HG03064 (cell line): ENCODE data around the gene MALRD1.

Experiments
- ATAC-seq: cut with Tn5 transposase; IDR thresholded peaks from one replicate; pipeline ENCODE4 v1.9.1; 2021; ENCODE audit warnings: low read depth; ENCODE audit not compliant: unreplicated experiment

Gene MALRD1

DNA sequence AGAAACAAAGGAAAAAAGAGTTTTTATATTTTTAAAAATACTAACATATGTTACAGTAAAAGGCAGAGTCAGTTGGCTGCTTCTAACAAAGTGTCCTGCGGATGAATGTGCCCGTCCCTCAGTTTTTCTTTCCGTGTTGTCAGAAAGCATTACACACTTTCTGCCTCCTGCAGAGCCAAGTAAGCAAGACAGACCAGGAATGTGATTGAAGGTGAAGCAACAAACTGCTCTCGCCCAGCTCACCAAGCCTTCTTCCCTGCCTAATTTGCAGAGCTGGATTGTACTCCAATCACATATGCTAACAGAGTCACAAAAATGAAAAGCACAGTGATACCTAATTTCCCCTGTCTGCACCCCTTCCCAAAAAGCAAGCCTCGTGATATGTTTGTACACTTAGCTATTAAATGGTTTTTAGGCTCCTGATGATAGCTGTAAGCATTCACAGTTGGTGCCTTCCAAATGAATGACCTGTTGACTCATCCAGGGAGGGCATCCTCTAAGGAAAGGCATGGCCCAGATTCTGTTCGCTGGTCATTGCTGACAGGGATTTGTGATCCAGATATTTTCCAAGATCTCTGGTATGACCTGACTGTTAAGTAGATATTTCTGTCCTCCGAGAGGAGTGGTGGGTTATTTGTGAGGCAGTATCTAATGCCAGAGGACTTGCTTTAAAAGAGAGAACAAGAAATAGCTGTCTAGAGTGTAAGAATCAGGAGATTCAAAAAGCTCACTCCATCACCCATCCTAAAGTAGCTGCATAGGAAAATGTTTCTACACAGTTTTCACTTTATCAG lies 580.4 kb downstream of the MALRD1 start:
- no peak for ATAC-seq

DNA sequence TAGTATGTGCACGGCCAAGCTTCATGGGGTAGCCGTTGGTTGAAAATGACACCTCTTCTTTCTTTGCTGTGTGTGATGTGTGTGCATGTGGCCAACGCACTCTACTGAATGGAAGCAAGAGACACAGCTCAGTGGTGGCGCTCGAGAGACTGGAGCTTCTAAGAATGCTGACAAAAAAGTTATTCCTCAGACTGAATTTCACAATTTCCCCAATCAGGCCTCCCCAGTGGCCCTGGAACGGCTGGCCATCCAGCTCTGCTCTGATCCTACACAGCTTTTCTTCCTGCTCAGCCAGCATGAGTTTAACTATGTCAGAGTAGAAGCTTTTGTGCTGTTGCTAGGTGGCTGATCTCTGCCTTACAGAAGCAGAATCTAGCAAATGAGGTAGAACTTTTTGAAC lies 581.0 kb downstream of the MALRD1 start:
- no peak for ATAC-seq

DNA sequence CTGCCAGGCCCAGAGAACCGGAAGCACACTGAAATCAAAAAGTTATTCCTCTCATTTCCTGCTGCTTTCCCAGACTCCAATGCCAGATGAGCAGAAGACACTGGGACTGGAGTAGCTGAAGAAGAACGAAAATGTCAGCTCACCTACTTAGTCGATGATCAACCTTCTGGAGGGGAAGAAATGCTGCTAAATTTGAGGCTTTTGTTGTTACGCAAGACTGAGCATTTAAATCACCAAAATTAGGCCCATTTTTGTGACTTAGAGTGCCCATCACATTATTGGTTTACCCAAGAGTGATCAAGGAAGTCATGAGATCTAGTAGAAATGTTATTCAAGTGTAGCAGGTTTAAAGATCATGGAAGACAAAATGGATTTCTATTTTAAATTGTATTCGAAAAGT lies 585.6 kb downstream of the MALRD1 start:
- ATAC-seq: no peak

DNA sequence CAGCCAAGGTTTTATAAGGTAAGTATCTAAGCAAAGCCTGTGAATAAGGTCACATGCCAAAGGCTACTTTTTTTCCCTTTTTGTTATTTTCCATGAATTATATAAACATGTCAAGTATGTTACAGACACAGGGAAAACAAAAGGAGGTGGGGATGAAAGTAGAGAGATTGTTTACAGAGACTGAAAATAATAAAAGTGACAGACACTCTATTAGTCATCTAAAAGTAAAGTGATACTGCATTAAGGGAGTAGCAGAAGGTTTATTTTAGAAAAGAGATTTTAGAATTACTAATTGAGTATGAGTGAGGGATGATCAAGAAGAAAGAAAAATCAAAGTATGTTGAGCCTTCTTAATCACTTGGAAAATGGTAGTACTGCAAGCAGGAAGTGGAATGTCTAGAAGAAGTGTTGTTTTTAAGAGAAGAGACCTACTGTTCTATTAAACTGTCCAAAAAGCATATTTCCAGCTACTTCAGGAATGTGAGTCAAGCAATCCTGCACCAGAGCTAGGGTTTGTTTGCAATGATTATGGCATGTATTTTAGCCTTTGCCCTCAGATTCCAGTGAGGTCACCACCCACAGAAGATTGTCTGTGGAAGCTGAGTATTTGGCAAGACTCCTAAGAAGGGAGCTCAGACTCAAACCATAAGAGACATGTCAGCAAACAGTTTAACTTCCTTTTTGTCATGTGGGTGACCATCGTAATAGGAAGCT lies 589.7 kb downstream of the MALRD1 start:
- no peak for ATAC-seq

DNA sequence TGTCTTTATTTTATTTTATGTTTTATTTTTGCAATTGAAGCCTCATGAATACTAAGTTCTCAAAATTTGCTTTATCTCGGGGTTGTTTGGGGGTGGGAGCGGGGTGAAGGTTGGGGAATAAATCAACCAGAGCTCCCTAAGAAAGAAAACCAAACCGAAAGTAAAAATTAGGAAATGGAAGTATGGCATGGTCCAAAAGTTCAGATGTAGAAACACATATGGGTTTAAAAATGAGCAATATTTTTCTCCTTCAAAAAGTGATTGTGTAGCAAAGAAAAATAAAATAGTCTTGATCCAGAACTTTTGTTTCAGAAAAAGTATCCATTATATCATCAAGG lies 590.3 kb downstream of the MALRD1 start:
- no peak for ATAC-seq

DNA sequence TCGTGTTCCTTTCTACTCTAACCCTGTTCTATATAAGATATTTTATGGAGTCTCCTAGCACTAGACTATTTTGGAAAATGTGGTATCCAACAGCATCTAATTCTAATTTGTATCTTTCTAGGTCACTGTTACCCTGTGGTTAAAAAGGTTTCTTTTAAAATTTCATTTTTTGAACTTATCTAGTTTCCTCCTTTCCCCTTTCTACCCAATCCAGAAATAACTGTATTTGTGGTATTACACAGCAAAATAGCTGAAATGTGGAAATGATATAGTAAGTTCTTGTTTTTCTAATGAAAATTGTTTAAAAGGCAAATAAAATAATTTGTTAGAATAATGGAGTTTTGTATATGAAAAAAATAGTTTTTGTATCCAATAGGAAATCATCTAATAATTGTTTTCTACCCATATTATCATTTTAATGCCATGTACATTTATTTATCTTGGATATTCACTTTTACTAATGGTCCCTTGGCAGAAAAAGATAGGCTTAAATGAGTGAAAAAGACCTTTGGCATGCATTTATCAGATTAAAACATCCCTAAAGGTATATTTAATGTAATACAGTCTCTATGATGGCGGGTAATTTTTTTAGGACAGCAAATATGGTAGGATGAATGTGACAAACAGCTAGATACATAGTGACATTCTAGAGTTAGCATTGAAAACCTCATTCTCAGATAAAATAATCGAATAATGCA lies 592.1 kb downstream of the MALRD1 start:
- no peak for ATAC-seq

DNA sequence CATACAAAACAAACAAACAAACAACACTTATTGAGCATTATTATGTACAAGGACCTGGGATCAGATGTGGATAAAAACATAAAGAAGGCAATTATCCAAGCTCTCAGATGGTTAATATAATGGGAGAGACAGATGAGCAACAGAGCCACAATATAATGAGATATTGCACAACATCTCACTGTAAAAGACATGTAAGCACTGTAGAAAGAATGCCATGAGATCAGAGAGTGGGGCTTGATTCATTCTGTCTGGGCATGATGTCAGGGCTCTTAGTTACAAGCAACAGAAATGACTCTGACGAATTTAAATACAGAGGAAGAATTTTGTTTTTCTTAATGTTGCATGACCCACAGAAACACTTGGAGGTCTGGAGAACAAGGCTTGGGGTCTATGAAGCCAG lies 602.9 kb downstream of the MALRD1 start:
- no peak for ATAC-seq

DNA sequence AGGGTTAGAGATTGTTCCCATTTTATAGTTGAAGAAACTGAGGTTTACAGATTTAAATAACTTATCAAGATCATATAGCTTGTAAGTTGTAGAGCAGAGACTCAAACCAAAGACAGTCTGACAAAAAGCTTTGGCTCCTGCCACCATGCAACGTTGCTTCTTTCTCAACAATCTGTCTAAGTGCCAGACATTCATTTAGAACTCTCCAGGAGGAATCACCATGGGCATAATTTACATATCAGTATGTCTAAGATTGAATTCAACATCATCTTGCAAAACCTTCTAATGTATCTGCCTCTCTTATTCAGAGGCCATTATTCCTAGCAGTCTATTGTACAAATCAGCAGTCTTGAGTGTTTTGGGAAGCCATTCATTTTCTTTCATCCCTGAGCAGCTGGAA lies 604.1 kb downstream of the MALRD1 start:
- ATAC-seq: no peak

DNA sequence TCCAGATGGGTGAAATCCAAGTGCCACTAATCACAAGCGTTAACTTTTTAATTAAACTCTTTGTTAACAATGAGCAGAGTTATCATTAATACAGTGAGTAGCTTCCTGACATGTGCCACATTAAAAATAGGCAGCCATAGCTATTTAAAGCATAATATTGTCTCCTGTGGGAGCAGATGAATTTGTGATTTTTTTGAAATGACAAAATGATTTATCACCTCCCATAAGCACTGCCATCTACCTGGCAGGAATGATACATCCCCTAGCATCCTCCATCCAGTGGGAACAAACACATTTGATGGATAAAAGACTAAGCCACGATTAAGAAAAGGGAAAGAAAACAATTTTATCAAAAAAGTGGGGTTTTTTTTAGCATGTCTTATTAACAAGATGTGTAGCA lies 605.3 kb downstream of the MALRD1 start:
- no peak for ATAC-seq

DNA sequence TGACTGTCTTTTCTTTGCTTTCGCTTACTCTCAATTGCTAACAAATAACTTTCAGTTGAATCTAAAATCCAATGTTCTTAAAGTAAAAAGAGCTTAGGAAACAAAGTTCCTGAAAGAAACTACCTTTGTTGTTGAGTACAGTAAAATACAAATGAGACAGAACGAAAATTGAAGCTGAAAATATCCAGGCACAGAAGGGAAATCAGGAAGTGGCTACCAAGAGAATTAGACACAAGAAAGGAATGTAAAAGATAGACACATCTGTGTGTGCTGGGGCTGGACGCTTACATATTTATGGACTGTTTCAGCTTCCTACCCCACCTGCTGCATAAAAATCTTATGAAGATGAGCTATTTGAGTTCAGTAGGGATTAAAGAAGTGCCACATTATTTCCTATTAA lies 606.0 kb downstream of the MALRD1 start:
- no peak for ATAC-seq

DNA sequence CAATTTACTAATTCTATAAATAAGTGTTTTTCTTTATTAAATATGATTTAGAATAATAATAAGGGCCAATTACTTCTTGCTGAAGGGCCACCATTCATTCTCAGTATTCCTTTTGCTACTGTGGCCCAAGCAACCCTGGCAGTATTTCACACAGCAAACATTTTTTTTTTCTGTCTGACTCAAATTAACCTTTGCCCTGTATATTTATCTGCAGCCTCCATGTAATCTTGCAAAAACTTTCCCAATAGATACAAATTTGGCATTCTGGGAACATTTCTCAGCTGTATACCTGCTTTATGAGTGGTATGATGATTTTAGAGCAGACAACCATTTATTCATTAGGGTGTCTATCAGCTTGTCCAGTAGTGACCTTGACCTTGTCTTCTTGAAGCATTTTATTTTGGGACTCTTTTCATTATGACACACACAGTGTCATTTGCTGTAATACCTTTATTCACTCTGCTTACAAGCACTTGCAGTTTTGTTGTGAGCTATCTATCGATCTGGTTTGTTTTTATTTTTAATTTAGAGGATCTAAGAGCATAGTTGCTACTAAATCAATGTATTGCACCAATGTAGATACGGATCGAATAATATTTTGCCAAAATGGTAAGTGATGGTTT lies 607.9 kb downstream of the MALRD1 start:
- ATAC-seq: no peak

DNA sequence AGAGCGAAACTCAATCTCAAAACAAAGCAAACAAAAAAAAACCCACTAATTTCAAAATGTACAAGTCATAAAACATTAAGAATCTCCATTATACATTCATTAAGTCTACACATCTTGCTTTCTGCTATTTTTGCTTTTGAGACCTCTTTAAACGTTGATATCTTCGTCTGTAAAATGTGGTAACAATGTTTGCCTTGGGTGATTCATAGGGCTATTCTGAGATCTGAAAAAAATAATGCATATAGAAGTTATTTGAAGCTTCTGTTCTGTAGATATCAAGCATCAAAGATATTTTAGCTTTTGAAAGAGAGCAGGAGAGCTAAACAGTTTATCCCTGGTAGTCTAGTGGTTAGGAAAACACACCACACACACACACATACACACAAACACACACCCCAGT lies 609.5 kb downstream of the MALRD1 start:
- ATAC-seq: no peak

DNA sequence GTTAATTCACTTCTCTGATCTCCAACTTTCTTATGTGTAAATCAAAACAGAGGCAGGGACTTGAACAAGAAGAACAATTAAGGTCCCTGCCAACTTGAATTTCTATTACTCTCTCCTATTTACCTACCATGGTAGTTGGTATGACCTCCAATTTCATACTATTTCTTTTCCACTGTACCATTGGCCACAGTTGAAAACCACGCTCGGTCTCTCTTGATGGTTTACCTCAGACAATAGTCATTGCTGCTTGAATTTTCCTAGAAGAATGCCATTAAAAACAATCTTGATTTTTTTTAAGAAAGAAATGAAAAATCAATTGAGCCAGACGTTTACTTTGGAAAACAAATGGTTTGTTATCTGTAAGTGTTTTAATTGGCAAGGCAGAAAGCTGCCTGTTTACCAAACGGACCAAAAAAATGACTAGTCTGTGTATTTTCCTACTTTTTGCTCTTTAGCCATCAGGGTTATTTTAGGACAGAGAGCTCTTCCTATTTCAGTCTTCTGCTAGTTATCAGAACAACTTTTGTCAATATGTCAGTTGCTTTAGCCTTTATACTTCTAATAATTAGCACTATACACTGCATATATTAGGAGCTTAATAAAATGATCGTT lies 610.1 kb downstream of the MALRD1 start:
- ATAC-seq: no peak

DNA sequence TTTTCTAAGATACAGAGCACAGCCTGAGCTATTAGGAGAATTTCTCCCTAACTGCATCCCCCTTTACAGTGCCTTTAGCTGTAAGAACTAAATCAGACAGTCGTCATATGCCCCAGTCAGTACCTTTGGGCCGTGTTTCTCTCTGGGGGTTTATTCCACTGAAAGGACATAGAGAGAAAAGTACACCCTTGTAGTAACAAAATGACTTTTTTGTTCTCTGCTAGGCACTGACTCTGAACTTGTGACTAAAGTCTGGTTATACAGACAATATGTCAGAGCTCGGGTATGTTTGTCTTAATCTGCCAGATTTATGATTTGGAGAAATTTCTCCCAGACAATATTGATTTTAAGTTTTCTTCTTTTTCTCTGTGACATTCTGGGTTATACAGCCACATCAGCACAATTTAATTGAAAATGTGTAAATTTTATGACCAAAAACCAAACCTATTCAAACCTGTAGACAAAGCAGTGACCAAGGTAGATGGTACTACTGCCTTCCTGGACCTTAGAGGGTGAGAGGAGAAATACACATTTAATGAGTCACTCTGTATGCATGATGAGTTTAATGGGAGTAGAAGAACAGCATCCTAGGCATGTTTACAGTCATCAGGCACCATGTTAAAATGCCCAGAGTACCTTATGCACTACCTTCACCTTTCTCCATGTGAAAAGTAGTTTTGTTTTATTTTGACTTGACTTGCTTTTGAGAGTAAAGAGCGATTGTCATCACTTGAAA lies 611.5 kb downstream of the MALRD1 start:
- no peak for ATAC-seq

DNA sequence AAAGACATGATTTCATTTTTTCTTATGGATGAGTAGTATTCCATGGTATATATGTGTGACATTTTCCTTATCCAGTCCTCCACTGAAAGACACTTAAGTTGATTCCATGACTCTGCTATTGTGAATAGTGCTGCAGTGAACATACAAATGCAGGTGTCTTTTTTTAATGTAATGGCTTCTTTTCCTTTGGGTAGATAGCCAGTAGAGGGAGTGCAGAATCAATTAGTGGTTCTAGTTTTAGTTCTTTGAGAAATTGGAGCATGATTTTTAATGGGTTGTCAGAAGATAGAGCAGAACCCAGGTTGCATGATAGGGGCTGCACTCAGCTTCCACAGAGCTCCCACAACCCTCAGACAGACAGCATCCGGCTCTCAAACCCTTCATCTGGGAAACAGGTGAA lies 614.7 kb downstream of the MALRD1 start:
- ATAC-seq: no peak

DNA sequence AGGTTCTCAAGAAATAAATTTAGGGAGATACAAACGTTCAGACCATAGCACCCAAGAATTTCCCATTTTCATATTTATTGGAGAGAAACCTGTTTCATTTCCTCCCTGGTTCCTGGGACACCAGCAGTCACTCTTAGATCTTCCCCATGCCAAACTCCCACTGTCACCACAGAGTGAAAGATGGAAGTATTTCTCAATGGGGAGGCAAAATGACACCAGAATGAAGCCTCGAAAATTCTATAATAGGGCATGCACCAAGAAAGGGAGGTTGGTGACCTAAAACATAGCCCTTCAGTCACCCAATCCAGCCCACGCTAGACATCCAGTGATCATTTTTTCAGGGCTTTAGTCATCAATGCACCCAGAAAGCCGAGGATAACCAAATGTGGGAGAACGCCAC lies 619.5 kb downstream of the MALRD1 start:
- ATAC-seq: no peak

DNA sequence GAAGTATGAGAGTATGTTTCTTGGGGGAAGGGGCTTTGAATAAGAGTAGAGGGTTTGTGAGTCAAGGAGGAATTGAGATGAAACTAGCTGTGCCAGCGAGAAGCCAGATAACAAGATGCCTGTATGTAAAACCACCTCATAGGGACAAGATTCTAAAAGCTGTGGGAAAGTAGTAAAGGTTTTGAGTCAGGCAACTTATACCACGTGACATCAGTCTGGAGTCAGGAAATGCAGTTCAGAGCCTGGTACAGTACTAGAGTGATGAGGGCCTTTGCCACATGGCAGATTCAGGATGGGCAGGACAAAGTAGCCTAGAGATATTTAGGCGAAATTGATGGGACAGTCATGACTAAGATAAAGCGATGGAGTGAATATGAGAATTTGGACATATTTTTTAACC lies 627.5 kb downstream of the MALRD1 start:
- no peak for ATAC-seq

DNA sequence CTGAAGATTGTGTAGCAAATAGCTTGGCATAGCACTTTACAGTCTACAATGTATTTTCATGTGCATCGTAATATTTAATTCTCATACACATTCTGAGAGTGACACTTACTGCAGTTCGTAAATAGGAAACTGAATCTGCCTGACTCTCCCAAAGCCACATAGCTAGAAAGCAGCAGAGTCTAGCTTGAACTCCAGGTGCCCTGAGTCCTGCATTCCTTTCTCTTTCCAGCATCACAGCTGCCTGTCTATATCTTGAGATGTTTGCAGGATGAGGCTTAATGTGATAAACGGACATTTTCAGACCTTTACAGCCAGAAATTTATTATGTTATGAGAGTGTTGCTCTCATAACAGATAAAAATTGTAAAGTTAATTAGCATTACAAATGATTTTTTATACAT lies 634.8 kb downstream of the MALRD1 start:
- no peak for ATAC-seq

DNA sequence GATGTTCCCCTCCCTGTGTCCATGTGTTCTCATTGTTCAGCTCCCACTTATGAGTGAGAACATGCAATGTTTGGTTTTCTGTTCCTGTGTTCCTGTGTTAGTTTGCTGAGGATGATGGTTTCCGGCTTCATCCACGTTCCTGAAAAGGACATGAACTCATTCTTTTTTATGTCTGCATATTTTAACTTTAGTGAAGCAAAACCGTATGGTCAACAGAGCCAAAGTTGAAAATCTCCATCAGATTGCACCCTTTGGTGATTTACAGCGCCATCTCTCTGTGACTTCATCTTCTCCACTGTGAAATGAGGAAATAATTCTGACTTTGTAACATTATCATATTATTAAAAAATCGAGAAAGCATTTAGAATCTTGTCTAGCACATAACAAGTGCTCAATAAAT lies 635.4 kb downstream of the MALRD1 start:
- no peak for ATAC-seq

DNA sequence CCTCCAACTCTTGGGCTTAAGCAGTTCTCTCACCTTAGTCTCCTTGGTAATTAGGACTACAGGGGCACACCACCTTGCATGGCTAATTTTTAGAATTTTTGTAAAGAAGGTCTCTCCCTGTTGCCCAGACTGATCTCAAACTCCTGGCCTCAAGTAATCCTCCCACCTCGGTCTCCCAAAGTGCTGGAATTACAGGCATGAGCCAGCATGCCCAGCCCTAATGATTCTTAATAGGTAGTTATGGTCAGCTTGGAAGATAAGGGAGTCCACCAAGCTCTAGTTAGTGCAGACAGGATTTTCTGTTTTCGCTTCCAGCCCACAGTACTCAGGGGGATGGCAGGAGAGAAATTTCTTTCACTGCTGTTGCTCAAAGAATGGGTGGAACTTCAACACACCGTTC lies 639.7 kb downstream of the MALRD1 start:
- ATAC-seq: no peak
